GM20431 (cell line): ENCODE data around the gene OXA1L.
"Not testable (repeated sequence)": the region's sequence is repeated elsewhere in the genome, so short reads cannot be mapped to it uniquely, and the experiment has no call there.

ENCODE experiments used
- in situ Hi-C: fragments of 300-500 bp; cut with MseI, MboI; formaldehyde crosslinking; loops from one replicate; pipeline ENCODE4 v1.15.0; 2020; ENCODE audit warnings: low sequenced_read_pairs; ENCODE audit not compliant: unreplicated experiment

OXA1L gene

DNA sequence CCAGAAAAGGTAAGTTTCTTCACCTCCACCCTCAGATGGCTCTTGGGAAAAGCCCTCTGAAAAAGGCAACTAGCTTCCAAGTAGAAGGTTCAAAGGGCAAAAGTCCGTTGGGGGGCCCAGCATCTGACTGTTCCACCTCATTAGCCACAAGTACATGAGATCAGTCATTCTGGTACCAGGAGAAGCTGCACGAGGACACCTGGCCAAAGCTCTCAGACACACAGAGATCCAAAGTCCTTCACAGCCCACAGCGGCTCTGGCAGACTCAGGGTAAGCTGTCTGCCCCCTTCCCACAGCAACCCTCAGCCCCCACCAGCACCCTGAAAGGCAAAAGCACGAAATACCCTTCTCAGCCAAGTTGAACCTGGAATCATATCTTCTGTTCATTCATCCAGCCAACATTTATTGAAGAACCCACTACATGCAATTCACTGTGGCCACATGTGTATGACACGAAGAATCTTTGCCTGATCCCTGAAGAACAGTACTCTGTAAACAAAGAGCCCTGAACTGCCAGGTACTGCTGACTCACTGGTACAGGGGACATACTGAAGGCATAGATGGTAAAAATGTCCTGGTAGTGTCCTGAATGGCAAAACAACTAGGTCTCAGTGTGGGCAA, 29.7 kb downstream of the OXA1L start:
- in situ Hi-C loops, result no loop called here

- in situ Hi-C loops, result no loop called here
Observed at GRCh38 chr14:22797017-22797917, 30.8 kb downstream of the OXA1L start.

DNA sequence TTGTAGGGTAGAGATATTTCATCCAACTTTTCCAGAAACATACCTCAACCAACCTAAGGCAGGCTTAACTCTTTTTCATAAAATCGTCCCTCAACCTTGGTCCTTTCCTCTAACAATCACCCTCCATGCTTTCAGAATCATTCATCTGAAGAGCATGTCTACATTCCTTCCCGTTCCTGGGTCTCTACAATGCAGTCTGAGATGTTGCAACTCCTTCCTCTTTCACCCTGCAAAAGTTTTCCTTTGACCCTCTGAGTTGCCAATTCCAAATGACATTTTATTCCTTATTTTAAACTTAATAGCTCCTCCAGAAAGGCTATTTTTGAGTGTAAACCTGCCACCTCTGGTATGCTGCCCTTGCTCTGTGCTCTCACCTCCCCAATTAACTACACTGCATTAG, 32.0 kb downstream of the OXA1L start:
- in situ Hi-C loops, result no loop called here

DNA sequence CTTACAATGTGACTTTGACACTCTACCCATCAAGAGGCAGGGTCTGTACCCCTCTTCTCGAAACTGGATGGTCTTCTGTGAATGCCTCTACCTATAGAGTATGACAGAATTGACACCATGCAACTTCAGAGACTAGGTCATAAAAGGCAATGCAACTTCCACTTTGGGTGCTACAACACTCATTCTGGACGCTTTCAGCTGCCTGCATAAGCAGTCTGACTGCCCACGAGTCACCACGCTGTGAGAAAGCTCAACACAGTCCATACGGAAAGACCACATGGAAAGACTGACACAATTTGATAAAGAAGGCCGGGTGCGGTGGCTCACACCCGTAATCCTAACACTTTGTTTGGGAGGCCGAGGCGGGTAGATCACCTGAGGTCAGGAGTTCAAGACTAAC, 33.9 kb downstream of the OXA1L start:
- in situ Hi-C loops, result no loop called here

DNA sequence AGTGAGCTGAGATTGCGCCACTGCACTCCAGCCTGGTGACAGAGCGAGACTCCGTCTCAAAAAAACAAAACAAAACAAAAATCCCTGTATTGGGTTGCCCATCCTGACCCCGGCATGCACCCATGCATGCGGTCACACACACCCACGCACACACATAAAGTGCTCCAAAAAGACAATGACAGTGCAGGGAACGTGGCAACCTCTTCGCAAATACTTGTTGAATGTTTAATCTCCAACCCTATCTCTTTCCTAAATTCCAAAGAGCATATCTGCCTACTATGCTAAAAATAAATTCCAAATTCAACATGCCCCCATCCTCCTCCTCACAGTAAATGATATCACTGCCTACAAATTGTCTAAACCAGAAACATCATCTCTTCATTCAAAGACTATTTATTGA, 35.2 kb downstream of the OXA1L start:
- in situ Hi-C loops, result no loop called here

DNA sequence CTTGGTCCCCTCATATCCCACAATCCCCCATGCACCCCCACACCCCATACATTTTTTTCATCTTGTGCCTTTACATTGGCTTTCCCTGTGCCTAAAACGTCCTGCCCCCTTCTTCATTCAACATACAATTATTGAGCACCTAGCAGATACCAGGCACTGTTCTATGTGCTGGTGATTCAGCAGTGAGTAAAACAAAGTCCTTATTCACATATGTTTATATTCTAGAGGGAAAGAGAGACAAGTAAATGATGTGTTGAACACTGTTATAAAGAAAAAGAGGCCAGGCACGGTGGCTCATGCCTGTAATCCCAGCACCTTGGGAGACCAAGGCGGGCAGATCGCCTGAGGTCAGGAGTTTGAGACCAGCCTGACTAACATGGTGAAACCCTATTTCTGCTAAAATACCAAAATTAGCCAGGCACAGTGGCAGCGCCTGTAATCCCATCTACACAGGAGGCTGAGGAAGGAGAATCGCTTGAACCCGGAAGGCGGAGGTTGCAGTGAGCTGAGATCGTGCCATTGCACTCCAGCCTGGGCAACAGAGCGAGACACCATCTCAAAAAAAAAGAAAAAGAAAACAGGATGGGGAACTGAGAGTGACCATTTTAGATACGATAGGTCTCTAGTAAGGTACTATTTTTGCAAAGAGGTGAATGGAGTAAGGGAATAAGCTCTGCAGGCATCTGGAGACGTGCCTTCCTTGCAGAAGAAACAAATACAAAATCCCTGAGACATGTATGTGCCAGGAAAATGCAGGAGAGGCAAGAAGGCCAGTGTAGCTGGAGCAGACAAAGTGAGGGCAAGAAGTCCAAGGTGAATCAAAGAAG, 36.6 kb downstream of the OXA1L start:
- in situ Hi-C loops, result no loop called here

- in situ Hi-C loops, result no loop called here
Observed at GRCh38 chr14:22803687-22803974, 37.1 kb downstream of the OXA1L start.

- in situ Hi-C loops, result not testable (repeated sequence)
Observed at GRCh38 chr14:22805235-22805634, 38.7 kb downstream of the OXA1L start.

GRCh38 chr14:22807432-22808087, 41.1 kb downstream of the OXA1L start:
- in situ Hi-C loops, result no loop called here

GRCh38 chr14:22808388-22809209, 42.1 kb downstream of the OXA1L start:
- in situ Hi-C loops, result no loop called here

DNA sequence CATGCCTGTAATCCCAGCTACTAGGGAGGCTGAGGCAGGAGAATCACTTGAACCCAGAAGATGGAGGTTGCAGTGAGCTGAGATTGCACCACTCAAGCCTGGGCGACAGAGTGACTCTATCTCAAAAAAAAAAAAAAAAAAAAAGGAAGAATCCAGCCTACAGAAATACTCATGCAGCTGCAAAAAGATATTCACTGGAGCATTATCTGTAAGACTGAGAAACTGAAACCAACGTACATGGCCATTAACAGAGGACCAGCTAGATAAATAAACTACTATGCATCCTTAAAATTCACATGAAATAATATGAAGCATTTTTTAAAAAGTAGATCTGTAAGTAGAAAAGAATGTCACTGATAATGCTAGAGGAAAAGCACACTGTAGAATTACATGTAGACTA, 45.2 kb downstream of the OXA1L start:
- in situ Hi-C loops, result no loop called here

DNA sequence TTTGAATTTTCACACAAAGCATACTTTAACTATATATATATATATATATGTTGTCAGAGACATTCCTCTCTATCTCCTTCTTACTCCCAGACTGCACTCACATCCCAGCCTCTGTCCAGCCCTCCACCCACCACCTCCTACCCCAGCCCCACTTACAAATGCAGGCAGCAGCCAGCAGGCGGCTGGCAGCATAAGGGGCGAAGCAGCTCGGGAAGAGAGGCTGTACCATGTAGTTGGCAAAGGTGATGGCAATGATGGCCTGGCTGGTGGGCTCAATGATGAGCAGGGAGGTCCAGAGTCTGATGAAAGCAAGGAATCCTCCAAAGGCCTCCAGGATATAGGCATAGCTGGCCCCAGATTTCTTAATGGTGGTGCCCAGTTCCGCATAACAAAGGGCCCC, 46.3 kb downstream of the OXA1L start:
- in situ Hi-C loops, result no loop called here

DNA sequence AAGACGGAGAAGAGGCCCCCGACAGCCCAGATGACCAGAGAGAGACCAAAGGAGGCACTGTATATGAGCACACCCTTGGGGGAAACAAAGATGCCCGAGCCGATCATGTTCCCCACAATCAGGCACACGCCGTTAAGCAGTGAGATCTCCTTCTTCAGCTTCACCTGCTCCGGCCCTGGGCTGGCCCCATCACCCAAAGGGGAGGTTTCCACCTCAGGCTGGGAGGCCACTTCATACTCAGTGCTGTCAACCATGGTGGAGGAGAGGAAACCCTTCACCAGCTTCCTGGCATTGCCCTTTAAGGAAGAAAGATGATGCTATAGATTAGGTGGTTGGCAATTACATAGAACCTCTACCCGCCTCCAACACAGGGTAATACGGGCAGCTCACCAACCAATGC, 46.7 kb downstream of the OXA1L start:
- in situ Hi-C loops, result no loop called here

DNA sequence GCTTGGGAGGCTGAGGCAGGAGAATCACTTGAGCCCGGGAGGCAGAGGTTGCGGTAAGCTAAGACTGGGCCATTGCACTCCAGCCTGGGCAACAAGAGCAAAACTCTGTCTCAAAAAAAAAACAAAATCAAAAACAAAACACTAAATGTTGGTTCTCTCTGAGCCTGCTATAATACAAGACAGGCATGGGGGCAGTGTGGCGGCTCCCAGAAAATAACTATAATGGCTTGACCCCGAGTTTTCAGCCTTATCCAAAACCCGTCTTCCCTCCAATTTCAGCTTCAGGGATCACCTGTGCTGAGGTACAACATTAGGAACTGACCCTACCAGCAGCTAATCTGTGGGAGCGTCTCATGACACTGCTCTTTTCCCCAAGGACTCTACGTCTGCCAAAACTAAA, 47.9 kb downstream of the OXA1L start:
- in situ Hi-C loops, result no loop called here

DNA sequence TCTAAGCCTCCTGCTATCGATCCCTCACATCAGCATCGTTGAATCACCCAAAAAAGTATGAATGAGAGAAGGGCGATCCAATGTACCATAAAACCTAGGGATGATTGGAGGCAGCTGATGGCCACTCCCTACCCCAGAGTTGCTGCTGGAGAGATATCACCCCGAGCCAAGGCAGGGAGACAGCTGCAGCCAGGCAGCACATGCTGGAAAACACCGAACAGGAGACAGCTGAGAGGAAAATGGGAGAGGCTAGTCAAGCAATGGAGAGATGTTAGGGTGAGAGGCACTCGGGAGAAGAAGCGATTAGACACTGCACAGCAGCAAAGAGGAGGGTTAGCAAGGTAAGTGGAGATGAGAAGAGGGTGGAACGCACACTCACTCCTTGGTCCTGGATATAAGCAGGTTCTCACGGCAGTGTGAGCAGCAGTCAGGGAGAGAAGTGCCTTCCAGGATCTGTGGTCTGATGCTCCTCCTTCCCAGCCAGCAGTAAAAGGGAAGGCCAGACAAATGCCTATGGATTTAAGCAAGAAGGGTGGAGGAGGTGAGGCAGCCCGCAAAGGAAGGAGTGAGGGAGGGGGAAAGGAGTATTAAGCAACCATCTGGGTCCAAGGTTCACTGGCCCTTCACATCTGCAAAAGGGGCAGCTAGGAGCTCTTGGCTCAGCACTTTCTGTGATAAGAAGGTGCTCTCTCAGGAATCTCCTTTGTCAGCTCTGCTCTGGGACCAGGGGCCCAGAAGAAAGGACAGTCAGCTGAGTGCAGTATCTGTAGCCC, 48.6 kb downstream of the OXA1L start, which contains the start of gene SLC7A7:
TSS of gene SLC7A7 (minus strand) at position 495 of the 773 bp plus-strand sequence. CDS start 2,037 bp downstream, outside the sequence.
- in situ Hi-C loops, result no loop called here

GRCh38 chr14:22819151-22819988, 52.9 kb downstream of the OXA1L start:
- in situ Hi-C loops, result no loop called here

- in situ Hi-C loops, result no loop called here
Observed at GRCh38 chr14:22820731-22821130, 54.2 kb downstream of the OXA1L start.
